NB4 (cell line): Measurements from ENCODE around the gene B9D2.

Source experiments
- POLR2A ChIP-seq: IDR thresholded peaks from 2 replicates; pipeline ENCODE4 v1.6.1; 2011; ENCODE audit warnings: mild to moderate bottlenecking; ENCODE audit not compliant: insufficient read length; ENCODE audit errors: extremely low read depth
- TF ChIP-seq, protein P1 (sequence below): IDR thresholded peaks from one replicate; pipeline ENCODE4 v1.5.1; 2012; ENCODE audit warnings: low read depth, low read length

DNA sequence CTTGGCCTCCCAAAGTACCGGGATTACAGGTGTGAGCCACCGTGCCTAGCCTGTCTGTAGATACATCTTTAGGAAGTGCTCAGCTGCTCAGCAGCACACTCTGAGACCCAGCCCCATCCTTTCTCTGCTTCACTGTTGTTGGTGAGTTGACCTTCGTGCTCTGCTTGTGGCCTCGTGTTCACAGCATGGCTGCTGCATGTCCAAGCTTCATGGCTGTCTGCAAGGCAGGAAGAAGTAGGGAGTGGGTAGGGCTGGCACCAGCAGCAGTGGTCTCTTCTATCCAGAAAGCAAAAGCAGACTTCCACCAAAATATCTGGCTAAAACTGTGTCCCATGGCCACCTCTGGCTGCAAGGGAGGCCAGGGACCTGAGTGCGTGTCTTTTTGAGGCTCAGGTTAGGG, 49.0 kb upstream of the B9D2 start:
- TF ChIP-seq, protein P1, sequence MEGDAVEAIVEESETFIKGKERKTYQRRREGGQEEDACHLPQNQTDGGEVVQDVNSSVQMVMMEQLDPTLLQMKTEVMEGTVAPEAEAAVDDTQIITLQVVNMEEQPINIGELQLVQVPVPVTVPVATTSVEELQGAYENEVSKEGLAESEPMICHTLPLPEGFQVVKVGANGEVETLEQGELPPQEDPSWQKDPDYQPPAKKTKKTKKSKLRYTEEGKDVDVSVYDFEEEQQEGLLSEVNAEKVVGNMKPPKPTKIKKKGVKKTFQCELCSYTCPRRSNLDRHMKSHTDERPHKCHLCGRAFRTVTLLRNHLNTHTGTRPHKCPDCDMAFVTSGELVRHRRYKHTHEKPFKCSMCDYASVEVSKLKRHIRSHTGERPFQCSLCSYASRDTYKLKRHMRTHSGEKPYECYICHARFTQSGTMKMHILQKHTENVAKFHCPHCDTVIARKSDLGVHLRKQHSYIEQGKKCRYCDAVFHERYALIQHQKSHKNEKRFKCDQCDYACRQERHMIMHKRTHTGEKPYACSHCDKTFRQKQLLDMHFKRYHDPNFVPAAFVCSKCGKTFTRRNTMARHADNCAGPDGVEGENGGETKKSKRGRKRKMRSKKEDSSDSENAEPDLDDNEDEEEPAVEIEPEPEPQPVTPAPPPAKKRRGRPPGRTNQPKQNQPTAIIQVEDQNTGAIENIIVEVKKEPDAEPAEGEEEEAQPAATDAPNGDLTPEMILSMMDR = no peak
- TF ChIP-seq POLR2A = no peak
